Duodenal mucosa (tissue), 2 donors: ENCODE results near the gene RASL10A.
A peak's percentile ranks its signal among the peaks of the same experiment; 100 is the strongest.

Experiments
- H3K27ac ChIP-seq: one replicate; pipeline ENCODE4 v1.7.0; 2013; ENCODE audit warnings: low read depth, low read length
- H3K27me3 ChIP-seq, 2 donors: one replicate each; pipeline ENCODE4 v1.7.0; 2013; ENCODE audit warnings: low read length in 2 of 2, control low read depth in 1 of 2; ENCODE audit not compliant: insufficient read depth in 2 of 2, control insufficient read depth in 1 of 2
- H3K36me3 ChIP-seq, 2 donors: one replicate each; pipeline ENCODE4 v1.7.0; 2013; ENCODE audit warnings: low read length in 2 of 2, control low read depth in 1 of 2; ENCODE audit not compliant: insufficient read depth in 2 of 2, control insufficient read depth in 1 of 2
- H3K4me1 ChIP-seq, 2 donors: one replicate each; pipeline ENCODE4 v1.7.0; 2013; ENCODE audit warnings: low read length in 2 of 2, control low read depth in 1 of 2; ENCODE audit not compliant: insufficient read depth in 2 of 2, control insufficient read depth in 1 of 2
- H3K4me3 ChIP-seq, 2 donors: one replicate each; pipeline ENCODE4 v1.7.0; 2013; ENCODE audit warnings: low read length in 2 of 2, low read depth in 1 of 2
- H3K9ac ChIP-seq, 2 donors: one replicate each; pipeline ENCODE4 v1.7.0; 2013; ENCODE audit warnings: low read length in 2 of 2, low read depth in 1 of 2
- H3K9me3 ChIP-seq, 2 donors: one replicate each; pipeline ENCODE4 v1.7.0; 2013; ENCODE audit warnings: low read length in 2 of 2, control low read depth in 1 of 2; ENCODE audit not compliant: control insufficient read depth in 1 of 2

The RASL10A gene

DNA sequence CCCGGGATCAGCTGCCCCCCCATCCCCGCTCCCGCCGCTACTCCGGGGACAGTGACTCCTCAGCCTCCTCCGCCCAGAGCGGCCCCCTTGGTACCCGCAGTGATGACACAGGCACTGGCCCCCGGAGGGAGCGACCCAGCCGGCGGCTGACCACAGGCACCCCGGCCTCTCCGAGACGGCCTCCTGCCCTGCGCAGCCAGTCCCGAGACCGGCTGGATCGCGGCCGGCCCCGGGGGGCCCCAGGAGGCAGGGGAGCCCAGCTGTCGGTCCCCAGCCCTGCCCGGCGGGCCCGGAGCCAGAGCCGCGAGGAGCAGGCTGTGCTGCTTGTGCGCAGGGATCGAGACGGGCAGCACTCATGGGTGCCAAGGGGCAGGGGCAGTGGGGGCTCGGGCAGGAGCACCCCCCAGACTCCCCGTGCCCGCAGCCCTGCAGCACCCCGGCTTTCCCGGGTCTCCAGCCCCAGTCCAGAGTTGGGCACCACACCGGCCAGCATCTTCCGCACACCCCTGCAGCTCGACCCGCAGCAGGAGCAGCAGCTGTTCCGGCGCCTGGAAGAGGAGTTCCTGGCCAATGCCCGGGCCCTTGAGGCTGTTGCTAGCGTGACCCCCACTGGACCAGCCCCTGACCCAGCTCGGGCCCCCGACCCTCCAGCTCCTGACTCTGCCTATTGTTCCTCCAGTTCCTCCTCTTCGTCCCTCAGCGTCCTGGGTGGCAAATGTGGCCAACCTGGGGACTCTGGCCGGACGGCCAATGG is 3.9 kb downstream of the RASL10A start:
- no peaks in the 10 kb centered on the region for H3K36me3 ChIP-seq
- H3K9ac ChIP-seq = peak overlapping the region in 1 of 2 donors; percentile 18
- no peak overlapping the region for H3K27ac ChIP-seq
- H3K27me3 ChIP-seq = peaks cover 10 to 17% of the 10 kb centered on the region in 2 donors
- peaks cover 47 to 67% of the 10 kb centered on the region in 2 donors for H3K4me1 ChIP-seq
- peak overlapping the region in 1 of 2 donors; percentile 36 for H3K4me3 ChIP-seq
- H3K9me3 ChIP-seq = no peaks in the 10 kb centered on the region

- no peaks in the 10 kb centered on the region for H3K9me3 ChIP-seq
- H3K9ac ChIP-seq = peak overlapping the region in 1 of 2 donors; percentile 18
- H3K27ac ChIP-seq = peak overlapping the region; percentile 50
- peak overlapping the region; percentile 35 to 36 for H3K4me3 ChIP-seq
- peaks cover 4 to 15% of the 10 kb centered on the region in 2 donors for H3K27me3 ChIP-seq
- H3K4me1 ChIP-seq = peaks cover 48 to 69% of the 10 kb centered on the region in 2 donors
- H3K36me3 ChIP-seq = no peaks in the 10 kb centered on the region
Observed at GRCh38 chr22:29310863-29311339, 4.6 kb downstream of the RASL10A start.

GRCh38 chr22:29310065-29310862 is 5.2 kb downstream of the RASL10A start:
- H3K9me3 ChIP-seq = no peaks in the 10 kb centered on the region
- H3K27ac ChIP-seq = peak overlapping the region; percentile 50
- H3K36me3 ChIP-seq = no peaks in the 10 kb centered on the region
- H3K27me3 ChIP-seq = peaks cover 4 to 14% of the 10 kb centered on the region in 2 donors
- peaks cover 50 to 71% of the 10 kb centered on the region in 2 donors for H3K4me1 ChIP-seq
- H3K4me3 ChIP-seq = peak overlapping the region in 1 of 2 donors; percentile 35
- peak overlapping the region in 1 of 2 donors; percentile 32 for H3K9ac ChIP-seq

DNA sequence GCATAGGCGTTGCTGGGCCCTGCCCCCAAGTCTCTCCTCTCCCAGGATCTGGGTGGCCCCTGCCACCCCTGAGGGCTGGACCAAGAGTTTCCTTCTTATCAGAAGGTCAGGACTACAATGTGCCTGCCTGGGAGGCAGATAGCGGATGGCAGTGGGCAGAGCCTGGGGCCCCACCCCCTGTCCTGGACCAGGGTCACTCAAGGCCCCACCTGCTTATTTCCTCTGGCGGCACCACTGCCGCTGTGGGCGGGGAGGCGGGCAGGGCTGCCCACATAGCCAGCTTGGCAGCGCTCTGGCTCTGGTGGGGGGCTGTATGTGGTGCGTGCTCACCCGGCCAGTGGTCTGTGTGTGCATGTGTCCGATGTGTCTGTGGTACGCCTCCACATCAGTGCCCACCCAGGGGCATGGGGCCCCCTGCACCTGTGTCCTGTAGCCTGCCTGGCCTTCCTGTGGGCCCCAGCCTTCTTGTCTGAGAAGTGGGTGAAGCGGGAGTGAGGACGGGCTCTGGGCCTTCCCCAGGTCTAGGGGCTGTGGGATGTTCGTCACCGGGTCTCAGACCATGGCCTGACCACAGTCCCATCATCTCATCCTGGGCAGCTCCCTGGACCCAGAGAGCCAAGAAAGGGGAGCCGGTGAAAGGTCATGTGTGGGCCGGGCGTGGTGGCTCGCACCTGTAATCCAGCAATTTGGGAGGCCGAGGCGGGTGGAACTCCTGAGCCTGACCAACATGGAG is 6.0 kb downstream of the RASL10A start:
- H3K27ac ChIP-seq = no peak overlapping the region
- peak overlapping the region; percentile 50 to 86 for H3K4me3 ChIP-seq
- H3K4me1 ChIP-seq = peaks cover 46 to 66% of the 10 kb centered on the region in 2 donors
- no peaks in the 10 kb centered on the region for H3K36me3 ChIP-seq
- H3K9ac ChIP-seq = peak overlapping the region in 1 of 2 donors; percentile 2
- peaks cover 0 to 9% of the 10 kb centered on the region in 2 donors for H3K27me3 ChIP-seq
- H3K9me3 ChIP-seq = no peaks in the 10 kb centered on the region

GRCh38 chr22:29308791-29309262 is 6.7 kb downstream of the RASL10A start:
- H3K27me3 ChIP-seq = peaks cover 0 to 2% of the 10 kb centered on the region in 2 donors
- peaks cover 39 to 59% of the 10 kb centered on the region in 2 donors for H3K4me1 ChIP-seq
- H3K4me3 ChIP-seq = peak overlapping the region; percentile 50 to 86
- H3K27ac ChIP-seq = no peak overlapping the region
- peak overlapping the region in 1 of 2 donors; percentile 2 for H3K9ac ChIP-seq
- H3K9me3 ChIP-seq = no peaks in the 10 kb centered on the region
- H3K36me3 ChIP-seq = no peaks in the 10 kb centered on the region

DNA sequence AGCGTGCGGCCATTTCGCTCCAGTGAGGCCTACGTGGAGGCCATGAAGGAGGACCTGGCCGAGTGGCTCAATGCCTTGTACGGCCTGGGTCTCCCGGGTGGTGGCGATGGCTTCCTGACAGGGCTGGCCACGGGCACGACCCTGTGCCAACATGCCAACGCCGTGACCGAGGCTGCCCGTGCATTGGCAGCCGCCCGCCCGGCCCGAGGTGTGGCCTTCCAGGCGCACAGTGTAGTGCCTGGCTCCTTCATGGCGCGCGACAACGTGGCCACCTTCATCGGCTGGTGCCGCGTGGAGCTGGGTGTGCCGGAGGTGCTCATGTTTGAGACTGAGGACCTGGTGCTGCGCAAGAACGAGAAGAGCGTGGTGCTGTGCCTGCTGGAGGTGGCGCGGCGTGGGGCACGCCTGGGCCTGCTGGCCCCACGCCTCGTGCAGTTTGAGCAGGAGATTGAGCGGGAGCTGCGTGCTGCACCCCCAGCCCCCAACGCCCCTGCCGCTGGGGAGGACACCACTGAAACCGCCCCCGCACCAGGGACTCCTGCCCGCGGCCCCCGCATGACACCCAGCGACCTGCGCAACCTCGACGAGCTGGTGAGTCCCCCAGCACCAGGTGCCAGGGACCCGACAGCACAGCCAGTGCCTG is 7.2 kb downstream of the RASL10A start:
- peak overlapping the region; percentile 75 to 86 for H3K4me3 ChIP-seq
- H3K27me3 ChIP-seq = no peaks in the 10 kb centered on the region
- H3K4me1 ChIP-seq = peaks cover 38 to 58% of the 10 kb centered on the region in 2 donors
- H3K9ac ChIP-seq = peak overlapping the region in 1 of 2 donors; percentile 72
- no peaks in the 10 kb centered on the region for H3K9me3 ChIP-seq
- no peaks in the 10 kb centered on the region for H3K36me3 ChIP-seq
- H3K27ac ChIP-seq = no peak overlapping the region

DNA sequence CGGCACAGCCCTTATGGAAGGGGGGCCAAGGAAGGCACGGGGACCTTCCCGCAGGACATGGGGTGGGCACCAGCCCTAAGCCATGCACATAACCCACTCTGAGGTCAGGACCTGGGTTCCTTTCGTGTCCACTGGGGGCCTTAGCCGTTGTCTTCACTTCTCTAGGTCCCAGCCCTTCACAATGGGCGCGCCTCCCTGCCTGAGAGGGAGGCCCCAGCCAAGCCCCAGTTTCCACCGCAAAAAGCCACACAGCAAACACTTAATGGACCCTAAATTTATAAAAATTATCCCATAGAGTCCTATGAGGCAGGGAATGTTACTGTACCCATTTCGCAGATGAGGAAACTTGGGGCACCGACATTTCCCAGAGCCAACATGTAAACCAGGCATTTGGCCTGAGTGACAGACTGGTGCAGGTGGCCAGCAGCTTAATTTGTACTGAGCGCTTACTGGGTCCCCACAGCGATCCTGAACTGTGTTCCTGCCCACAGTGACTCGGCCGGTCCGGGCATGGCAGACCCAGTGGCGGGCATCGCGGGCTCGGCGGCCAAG is 7.8 kb downstream of the RASL10A start:
- Histone ChIP-seq H3K4me1 (peaks cover 44 to 59% of the 10 kb centered on the region in 2 donors), H3K4me3 (peak overlapping the region; percentile 75 to 86), H3K27ac (no peak overlapping the region), H3K27me3 (no peaks in the 10 kb centered on the region), H3K9me3 (no peaks in the 10 kb centered on the region), H3K36me3 (no peaks in the 10 kb centered on the region), H3K9ac (peak overlapping the region; percentile 71 to 72)

- peak overlapping the region; percentile 71 to 72 for H3K9ac ChIP-seq
- peak overlapping the region; percentile 66 for H3K27ac ChIP-seq
- H3K4me3 ChIP-seq = peak overlapping the region; percentile 75 to 86
- H3K36me3 ChIP-seq = no peaks in the 10 kb centered on the region
- H3K27me3 ChIP-seq = no peaks in the 10 kb centered on the region
- peaks cover 50 to 65% of the 10 kb centered on the region in 2 donors for H3K4me1 ChIP-seq
- H3K9me3 ChIP-seq = no peaks in the 10 kb centered on the region
Observed at GRCh38 chr22:29306835-29307595, 8.5 kb downstream of the RASL10A start.
